Activated B cell treated with CpG ODN at 0.5 μM for 24 hours (primary cell): ENCODE measurements around the gene ADD1. TPM values are rescaled to one million over a fixed set of nuclear protein-coding genes. Genes with fewer than 3 reads are reported as not detected.

Experiments
- ATAC-seq: fragments of 200-7000 bp; cut with Tn5 transposase; one replicate; pipeline ENCODE4 v1.10.0; 2021; ENCODE audit warnings: low read depth, mild to moderate bottlenecking, moderate library complexity
- CTCF ChIA-PET: fragments of 350-600 bp; sonication (Branson Sonifier 250); formaldehyde crosslinking; loops from one replicate; lab custom pipeline; 2021; ENCODE audit warnings: antibody characterized with exemption; lab: Charles Lee
- POLR2A ChIA-PET: fragments of 350-600 bp; sonication (Branson Sonifier 250); formaldehyde crosslinking; loops from one replicate; lab custom pipeline; 2021; ENCODE audit warnings: antibody characterized with exemption; lab: Charles Lee
- DNase-seq: peaks from one replicate; pipeline ENCODE4 v3.0.0; 2022
- H3K27ac Mint-ChIP-seq: one replicate; pipeline ENCODE4 v1.8.0; 2020; ENCODE audit warnings: mixed read lengths
- H3K27me3 Mint-ChIP-seq: one replicate; pipeline ENCODE4 v1.8.0; 2021; ENCODE audit warnings: mixed read lengths
- H3K36me3 Mint-ChIP-seq: one replicate; pipeline ENCODE4 v1.8.0; 2021; ENCODE audit warnings: low read depth, mixed read lengths
- H3K4me1 Mint-ChIP-seq: one replicate; pipeline ENCODE4 v1.8.0; 2021; ENCODE audit warnings: mixed read lengths
- H3K4me3 Mint-ChIP-seq: one replicate; pipeline ENCODE4 v1.8.0; 2020; ENCODE audit warnings: mild to moderate bottlenecking, mixed read lengths
- H3K9me3 Mint-ChIP-seq: one replicate; pipeline ENCODE4 v1.8.0; 2020; ENCODE audit warnings: mixed read lengths
- CTCF ChIP-seq: fragments of 200-600 bp; IDR thresholded peaks from one replicate; pipeline ENCODE4 v1.8.0; 2022; ENCODE audit warnings: antibody characterized with exemption, mild to moderate bottlenecking
- intact Hi-C: fragments of 100-400 bp; cut with micrococcal nuclease; formaldehyde crosslinking; loops from one replicate; pipeline ENCODE4 v1.15.1; 2024
- total RNA-seq: library from RNA; stranded (reverse); gene quantifications from 2 replicates; pipeline ENCODE4 v1.2.3, GENCODE V29; 2022

ADD1 gene
- total RNA-seq, 1 donor from 2014 or later = 340 TPM

GRCh38 chr4:2807571-2807970, 36.1 kb upstream of the ADD1 start:
- no peak for TF ChIP-seq CTCF
- intact Hi-C loops = no loop called here
- no peak overlapping the region for H3K4me3 Mint-ChIP-seq
- H3K4me1 Mint-ChIP-seq = peaks cover 84% of the 10 kb centered on the region
- peaks cover 2% of the 10 kb centered on the region for H3K36me3 Mint-ChIP-seq
- no peaks in the 10 kb centered on the region for H3K9me3 Mint-ChIP-seq
- ChIA-PET POLR2A (interaction anchor here (0.6 to 4.1 kb wide), 6 partner anchors 9 to 41 kb away, joined by 3 to 15 read pairs (median 4); no protein-coding TSS in a partner anchor), CTCF (no interaction called here)
- peak overlapping the region; percentile 92 for H3K27ac Mint-ChIP-seq
- ATAC-seq (no peak), DNase-seq (no peak)
- no peaks in the 10 kb centered on the region for H3K27me3 Mint-ChIP-seq

GRCh38 chr4:2808001-2808400, 35.6 kb upstream of the ADD1 start:
- peaks cover 89% of the 10 kb centered on the region for H3K4me1 Mint-ChIP-seq
- POLR2A ChIA-PET = interaction anchor here (0.7 to 4.1 kb wide), 4 partner anchors 10 to 40 kb away, joined by 3 to 15 read pairs (median 5); no protein-coding TSS in a partner anchor

GRCh38 chr4:2809610-2810180, 33.9 kb upstream of the ADD1 start:
- ATAC-seq (no peak), DNase-seq (no peak)
- ChIA-PET CTCF (no interaction called here), POLR2A (interaction anchor here (1.0 to 4.1 kb wide), 3 partner anchors 9 to 22 kb away, joined by 3 to 15 read pairs (median 5); no protein-coding TSS in a partner anchor)
- H3K4me1 Mint-ChIP-seq = peaks cover 90% of the 10 kb centered on the region
- no peak overlapping the region for H3K4me3 Mint-ChIP-seq
- no peaks in the 10 kb centered on the region for H3K27me3 Mint-ChIP-seq
- peaks cover 2% of the 10 kb centered on the region for H3K36me3 Mint-ChIP-seq
- no peaks in the 10 kb centered on the region for H3K9me3 Mint-ChIP-seq
- TF ChIP-seq CTCF = no peak
- intact Hi-C loops = no loop called here
- H3K27ac Mint-ChIP-seq = no peak overlapping the region

More at GRCh38 chr4:2808001-2808400, 35.6 kb upstream of the ADD1 start:
- TF ChIP-seq CTCF = no peak
- Mint-ChIP-seq H3K36me3 (peaks cover 2% of the 10 kb centered on the region), H3K4me3 (no peak overlapping the region), H3K27me3 (no peaks in the 10 kb centered on the region), H3K27ac (peak overlapping the region; percentile 41), H3K9me3 (no peaks in the 10 kb centered on the region)
- intact Hi-C loops = no loop called here
- no peak for ATAC-seq
- DNase-seq = no peak
- CTCF ChIA-PET = no interaction called here

GRCh38 chr4:2810388-2810787, 33.3 kb upstream of the ADD1 start:
- H3K4me1 Mint-ChIP-seq = peaks cover 89% of the 10 kb centered on the region
- H3K4me3 Mint-ChIP-seq = no peak overlapping the region
- no peak overlapping the region for H3K27ac Mint-ChIP-seq
- no peak for TF ChIP-seq CTCF
- no peak for ATAC-seq
- no peak for DNase-seq
- ChIA-PET CTCF (no interaction called here), POLR2A (interaction anchor here (1.9 to 6.4 kb wide), 2 partner anchors 10 to 35 kb away, joined by 8 to 56 read pairs; no protein-coding TSS in a partner anchor)
- H3K9me3 Mint-ChIP-seq = no peaks in the 10 kb centered on the region
- H3K27me3 Mint-ChIP-seq = no peaks in the 10 kb centered on the region
- peaks cover 2% of the 10 kb centered on the region for H3K36me3 Mint-ChIP-seq
- intact Hi-C loops = no loop called here

GRCh38 chr4:2811830-2812611, 31.6 kb upstream of the ADD1 start:
- peak overlapping the region; percentile 96 for H3K27ac Mint-ChIP-seq
- peak overlapping the region; percentile 85 for H3K4me3 Mint-ChIP-seq
- H3K36me3 Mint-ChIP-seq = peaks cover 2% of the 10 kb centered on the region
- no peaks in the 10 kb centered on the region for H3K27me3 Mint-ChIP-seq
- no peak for TF ChIP-seq CTCF
- H3K9me3 Mint-ChIP-seq = no peaks in the 10 kb centered on the region
- H3K4me1 Mint-ChIP-seq = peaks cover 89% of the 10 kb centered on the region
- POLR2A ChIA-PET = interaction anchor here (0.6 to 6.4 kb wide), 14 partner anchors 9 to 233 kb away, joined by 3 to 56 read pairs (median 6); no protein-coding TSS in a partner anchor
- peak; percentile 65 for DNase-seq
- ATAC-seq = peak; percentile 80
- CTCF ChIA-PET = interaction anchor here (1.2 to 1.4 kb wide), 3 partner anchors 14 to 26 kb away, joined by 3 to 5 read pairs (median 4); no protein-coding TSS in a partner anchor
- intact Hi-C loops = loop anchor here (1.0 kb wide), 2 partner anchors 23 to 26 kb away; no protein-coding TSS in a partner anchor
